Keratinocyte (primary cell): ENCODE data around the gene CDHR2. TPM values are rescaled to one million over a fixed set of nuclear protein-coding genes. Genes with fewer than 3 reads are reported as not detected.

ENCODE experiments used
- DNase-seq: peaks from one replicate; pipeline ENCODE4 v3.0.0-alpha.2; 2011; ENCODE audit warnings: low read depth, missing footprints, low spot score
- FAIRE-seq: peaks from 2 replicates; lab custom pipeline; 2011; peaks lifted over from hg19 to GRCh38; lab: Jason Lieb, UNC
- H2AFZ ChIP-seq: 2 replicates; pipeline ENCODE4 v1.6.0; 2012; ENCODE audit warnings: low read length, control low read depth, inconsistent platforms; ENCODE audit not compliant: control insufficient read depth
- H3K27ac ChIP-seq: 2 replicates; pipeline ENCODE4 v1.5.1; 2011; ENCODE audit warnings: low read length; ENCODE audit not compliant: control insufficient read depth, insufficient read depth
- H3K27me3 ChIP-seq: 3 replicates; pipeline ENCODE4 v1.6.0; 2011; ENCODE audit warnings: low read length; ENCODE audit not compliant: control insufficient read depth, insufficient read depth; ENCODE audit errors: extremely low read depth
- H3K36me3 ChIP-seq, 2 experiments: 2 replicates in 1 of 2; 3 replicates in 1 of 2; pipeline ENCODE4 v1.5.1; 2011; ENCODE audit warnings: low read length in 2 of 2, mild to moderate bottlenecking in 1 of 2; ENCODE audit not compliant: control insufficient read depth in 2 of 2, insufficient read depth in 2 of 2; ENCODE audit errors: extremely low read depth in 1 of 2
- H3K4me1 ChIP-seq: 3 replicates; pipeline ENCODE4 v1.5.1; 2011; ENCODE audit warnings: low read length; ENCODE audit not compliant: control insufficient read depth, insufficient read depth; ENCODE audit errors: extremely low read depth
- H3K4me2 ChIP-seq: 3 replicates; pipeline ENCODE4 v1.6.0; 2011; ENCODE audit warnings: low read depth, low read length; ENCODE audit not compliant: control insufficient read depth, insufficient read depth; ENCODE audit errors: extremely low read depth
- H3K4me3 ChIP-seq, 3 experiments: fragments of 200-600 bp in 1 of 3; sonication (generic) in 1 of 3; 2 replicates in 2 of 3; 3 replicates in 1 of 3; pipeline ENCODE4 v1.5.1; 2011 to 2016; ENCODE audit warnings: low read length in 3 of 3, mild to moderate bottlenecking in 3 of 3, control low read depth in 2 of 3, inconsistent platforms in 1 of 3, low read depth in 1 of 3, mixed read lengths in 1 of 3, mixed run types in 1 of 3, moderate library complexity in 1 of 3; ENCODE audit not compliant: control insufficient read depth in 2 of 3, insufficient read depth in 2 of 3; ENCODE audit errors: extremely low read depth in 1 of 3
- H3K79me2 ChIP-seq: 2 replicates; pipeline ENCODE4 v1.6.0; 2012; ENCODE audit warnings: low read length; ENCODE audit not compliant: control insufficient read depth, insufficient read depth
- H3K9ac ChIP-seq: 3 replicates; pipeline ENCODE4 v1.6.0; 2011; ENCODE audit warnings: low read length; ENCODE audit not compliant: control insufficient read depth, insufficient read depth; ENCODE audit errors: extremely low read depth
- H3K9me1 ChIP-seq: 3 replicates; pipeline ENCODE4 v1.6.0; 2011; ENCODE audit warnings: low read length; ENCODE audit not compliant: control insufficient read depth, insufficient read depth; ENCODE audit errors: extremely low read depth
- H3K9me3 ChIP-seq: 2 replicates; pipeline ENCODE4 v1.5.1; 2012; ENCODE audit warnings: low read depth, low read length; ENCODE audit not compliant: control insufficient read depth
- H4K20me1 ChIP-seq: 3 replicates; pipeline ENCODE4 v1.6.0; 2011; ENCODE audit warnings: low read length; ENCODE audit not compliant: control insufficient read depth, insufficient read depth; ENCODE audit errors: extremely low read depth
- CTCF ChIP-seq, 3 experiments: IDR thresholded peaks in 1 of 3; conservative IDR thresholded peaks in 1 of 3; optimal IDR thresholded peaks in 1 of 3; 2 replicates in 2 of 3; 3 replicates in 1 of 3; pipeline versions ENCODE3 to v1.5.1; 2011; ENCODE audit warnings: low read length in 3 of 3, mild to moderate bottlenecking in 3 of 3, moderate library complexity in 2 of 3, control low read depth in 1 of 3, inconsistent platforms in 1 of 3; ENCODE audit not compliant: insufficient read depth in 2 of 3; ENCODE audit errors: extremely low read depth in 1 of 3
- EZH2 ChIP-seq: IDR thresholded peaks from one replicate; pipeline ENCODE4 v1.6.1; 2012; ENCODE audit warnings: inconsistent platforms, mild to moderate bottlenecking, low read length, moderate library complexity
- dilution Hi-C: fragments of 300-500 bp; cut with MboI; formaldehyde crosslinking; loops from one replicate; pipeline ENCODE4 v1.7.0; 2020; ENCODE audit warnings: low sequenced_read_pairs; ENCODE audit not compliant: extremely low pct_ligation_motif_present
- polyA plus RNA-seq, 5 experiments: library from polyadenylated mRNA; depleted of rRNA in 3 of 5; stranded (reverse) in 3 of 5; stranded (forward) in 1 of 5; unstranded in 1 of 5; fragments of >200 nt; gene quantifications; 1 replicate in 1 of 5; 2 replicates in 3 of 5; 3 replicates in 1 of 5; pipeline versions ENCODE4 v1.2.1 to v1.2.3, GENCODE V29; 2011 to 2012; ENCODE audit warnings: missing spikeins in 2 of 5, low read depth in 1 of 5, low replicate concordance in 1 of 5

The CDHR2 gene
- polyA plus RNA-seq, 1 donor (not counting 4 experiments of a cell fraction or from before 2014, with no cell fraction given) = not detected

GRCh38 chr5:176616511-176616910 is 67.4 kb downstream of the CDHR2 start:
- Histone ChIP-seq H2AFZ (no peak overlapping the region), H3K79me2 (no peaks in the 10 kb centered on the region), H3K4me2 (no peak overlapping the region), H4K20me1 (no peaks in the 10 kb centered on the region), H3K36me3 (no peaks in the 10 kb centered on the region), H3K4me1 (peaks cover 29% of the 10 kb centered on the region), H3K9ac (no peak overlapping the region), H3K9me3 (no peaks in the 10 kb centered on the region), H3K27me3 (peaks cover 23% of the 10 kb centered on the region), H3K4me3 (no peak overlapping the region), H3K9me1 (no peaks in the 10 kb centered on the region), H3K27ac (no peak overlapping the region)
- dilution Hi-C loops = no loop called here
- DNase-seq = no peak
- no peak for FAIRE-seq
- no peak for TF ChIP-seq CTCF (optimal IDR thresholded peaks at IDR 0.05 in 1 of 3, IDR thresholded peaks at IDR 0.05 in 1 of 3, conservative IDR thresholded peaks at IDR 0.05 in 1 of 3; ENCODE audit: extremely low read depth in 1 of 3, insufficient read depth in 2 of 3, low read length in 3 of 3)
- no peak for TF ChIP-seq EZH2

- TF ChIP-seq EZH2 (no peak), CTCF (optimal IDR thresholded peaks at IDR 0.05 in 1 of 3, IDR thresholded peaks at IDR 0.05 in 1 of 3, conservative IDR thresholded peaks at IDR 0.05 in 1 of 3; ENCODE audit: extremely low read depth in 1 of 3, insufficient read depth in 2 of 3, low read length in 3 of 3) (no peak)
- Histone ChIP-seq H3K4me3 (no peak overlapping the region), H3K4me2 (no peak overlapping the region), H3K9me3 (no peaks in the 10 kb centered on the region), H3K4me1 (peaks cover 26% of the 10 kb centered on the region), H3K36me3 (no peaks in the 10 kb centered on the region), H3K9ac (no peak overlapping the region), H3K9me1 (no peaks in the 10 kb centered on the region), H3K79me2 (no peaks in the 10 kb centered on the region), H3K27ac (no peak overlapping the region), H3K27me3 (peaks cover 23% of the 10 kb centered on the region), H2AFZ (no peak overlapping the region), H4K20me1 (no peaks in the 10 kb centered on the region)
- DNase-seq = no peak
- FAIRE-seq = no peak
- dilution Hi-C loops = no loop called here
Observed at GRCh38 chr5:176618783-176619182, 69.6 kb downstream of the CDHR2 start.
